Activated CD4-positive, alpha-beta T cell treated with anti-CD3 and anti-CD28 coated beads, Interleukin-2, amount 50 U/mL, for 24 hours (primary cell): ENCODE results near the gene MYLK.
"Not testable (repeated sequence)": the region's sequence is repeated elsewhere in the genome, so short reads cannot be mapped to it uniquely, and the experiment has no call there.

ENCODE experiments used
- DNase-seq, 2 donors: peaks; one replicate each; pipeline ENCODE4 v3.0.0-alpha.2; 2020; ENCODE audit warnings: low read depth in 1 of 2, low spot score in 1 of 2

Gene MYLK

DNA sequence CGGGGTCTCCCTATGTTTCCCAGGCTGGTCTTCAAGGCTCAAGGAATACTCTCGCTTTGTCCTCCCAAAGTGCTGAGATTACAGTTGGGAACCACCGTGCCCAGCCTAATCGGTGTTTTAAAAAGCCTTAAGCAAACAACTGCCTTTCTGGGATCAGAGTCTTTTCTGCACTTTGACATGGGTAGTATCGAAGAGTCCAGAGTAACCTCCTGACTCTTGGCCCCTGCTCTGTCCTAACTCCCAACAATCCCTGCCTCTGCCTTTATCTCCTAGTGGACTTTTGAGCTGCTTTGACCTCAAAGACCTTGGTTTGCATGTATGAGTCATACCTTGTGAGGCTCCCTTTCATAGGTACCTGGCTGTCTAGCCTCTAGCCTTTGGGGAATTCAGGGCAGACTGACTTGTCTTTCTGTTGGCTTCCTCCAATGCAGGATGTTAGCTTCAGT is 278.3 kb downstream of the MYLK start:
- no peak for DNase-seq

- not testable (repeated sequence) for DNase-seq
Observed at GRCh38 chr3:123603153-123603552, 281.0 kb downstream of the MYLK start.

- DNase-seq, result no peak
Observed at GRCh38 chr3:123602325-123602724, 281.8 kb downstream of the MYLK start.

DNA sequence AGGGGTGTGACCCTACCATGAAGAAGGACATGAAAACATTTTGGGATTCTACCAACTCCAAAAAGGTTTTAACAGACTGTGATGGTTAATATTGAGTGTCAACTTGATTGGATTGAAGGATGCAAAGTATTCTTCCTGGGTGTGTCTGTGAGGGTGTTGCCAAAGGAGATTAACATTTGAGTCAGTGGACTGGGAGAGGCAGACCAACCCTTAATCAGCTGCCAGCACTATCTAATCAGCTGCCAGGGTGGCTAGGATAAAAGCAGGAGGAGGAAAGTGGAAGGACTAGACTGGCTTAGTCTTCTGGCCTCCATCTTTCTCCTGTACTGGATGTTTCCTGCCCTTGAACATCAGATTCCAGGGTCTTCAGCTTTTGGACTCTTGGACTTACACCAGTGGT is 283.3 kb downstream of the MYLK start:
- DNase-seq, result not testable (repeated sequence)

- DNase-seq, result no peak
Observed at GRCh38 chr3:123597561-123597960, 286.6 kb downstream of the MYLK start.

- DNase-seq, result no peak
Observed at GRCh38 chr3:123595396-123596180, 288.5 kb downstream of the MYLK start.

DNA sequence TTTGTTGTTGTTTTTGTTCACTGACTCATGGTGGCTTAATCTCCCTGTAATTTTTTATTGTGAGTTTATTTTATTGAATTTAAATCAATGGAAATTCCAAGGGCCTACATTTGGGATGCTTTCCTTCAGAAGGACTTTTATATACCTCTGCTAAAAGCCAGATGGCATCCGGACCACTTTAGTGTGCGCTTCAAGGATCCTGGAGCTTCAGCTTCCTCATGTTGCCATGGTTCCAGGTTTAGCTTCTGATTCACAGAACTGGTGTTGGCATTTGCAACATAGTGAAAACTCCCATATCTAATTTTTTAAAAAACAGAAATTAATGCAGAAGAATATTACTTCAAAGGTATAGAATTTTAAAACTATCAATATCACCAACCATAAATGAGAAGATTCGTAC is 290.8 kb downstream of the MYLK start:
- DNase-seq, result no peak

- DNase-seq, result no peak
Observed at GRCh38 chr3:123590685-123591450, 293.3 kb downstream of the MYLK start.

GRCh38 chr3:123587401-123587800 is 296.7 kb downstream of the MYLK start:
- DNase-seq, result no peak

DNA sequence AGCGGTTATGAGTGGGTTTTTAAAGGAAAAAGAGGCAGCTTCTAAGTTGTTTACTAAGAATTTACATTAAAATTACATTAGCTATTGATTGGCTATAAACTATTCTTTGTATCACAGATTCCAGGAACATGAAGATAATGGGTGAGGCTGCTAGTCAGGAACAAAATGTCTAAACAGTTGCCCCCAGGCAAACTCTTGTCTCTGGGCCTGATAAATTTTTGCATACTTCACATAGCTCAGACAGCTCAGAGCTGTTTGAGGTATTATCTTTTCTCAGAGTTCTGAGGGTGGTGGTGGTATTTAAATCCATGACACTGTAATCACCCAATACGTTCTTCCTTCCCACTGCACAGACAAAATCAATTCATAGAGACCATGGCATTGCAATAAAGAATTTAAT is 297.2 kb downstream of the MYLK start:
- no peak for DNase-seq

DNA sequence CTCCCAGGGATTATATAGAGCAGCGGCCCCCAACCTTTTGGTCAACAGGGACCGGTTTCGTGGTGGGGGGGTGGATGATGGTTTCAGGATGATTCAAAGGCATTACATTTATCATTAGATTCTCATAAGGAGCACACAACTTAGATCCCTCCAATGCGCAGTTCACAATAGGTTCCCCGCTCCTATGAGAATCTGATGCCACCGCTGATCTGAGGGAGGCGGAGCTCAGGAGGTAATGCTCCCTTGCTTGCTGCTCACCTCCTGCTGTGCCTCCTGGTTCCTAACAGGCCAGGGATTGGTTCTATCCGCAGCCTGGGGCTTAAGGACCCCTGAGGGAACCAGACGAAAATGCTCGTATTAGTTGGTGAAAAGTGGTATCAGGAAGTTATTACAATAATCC is 298.0 kb downstream of the MYLK start:
- peak; percentile 16 to 25 for DNase-seq

DNA sequence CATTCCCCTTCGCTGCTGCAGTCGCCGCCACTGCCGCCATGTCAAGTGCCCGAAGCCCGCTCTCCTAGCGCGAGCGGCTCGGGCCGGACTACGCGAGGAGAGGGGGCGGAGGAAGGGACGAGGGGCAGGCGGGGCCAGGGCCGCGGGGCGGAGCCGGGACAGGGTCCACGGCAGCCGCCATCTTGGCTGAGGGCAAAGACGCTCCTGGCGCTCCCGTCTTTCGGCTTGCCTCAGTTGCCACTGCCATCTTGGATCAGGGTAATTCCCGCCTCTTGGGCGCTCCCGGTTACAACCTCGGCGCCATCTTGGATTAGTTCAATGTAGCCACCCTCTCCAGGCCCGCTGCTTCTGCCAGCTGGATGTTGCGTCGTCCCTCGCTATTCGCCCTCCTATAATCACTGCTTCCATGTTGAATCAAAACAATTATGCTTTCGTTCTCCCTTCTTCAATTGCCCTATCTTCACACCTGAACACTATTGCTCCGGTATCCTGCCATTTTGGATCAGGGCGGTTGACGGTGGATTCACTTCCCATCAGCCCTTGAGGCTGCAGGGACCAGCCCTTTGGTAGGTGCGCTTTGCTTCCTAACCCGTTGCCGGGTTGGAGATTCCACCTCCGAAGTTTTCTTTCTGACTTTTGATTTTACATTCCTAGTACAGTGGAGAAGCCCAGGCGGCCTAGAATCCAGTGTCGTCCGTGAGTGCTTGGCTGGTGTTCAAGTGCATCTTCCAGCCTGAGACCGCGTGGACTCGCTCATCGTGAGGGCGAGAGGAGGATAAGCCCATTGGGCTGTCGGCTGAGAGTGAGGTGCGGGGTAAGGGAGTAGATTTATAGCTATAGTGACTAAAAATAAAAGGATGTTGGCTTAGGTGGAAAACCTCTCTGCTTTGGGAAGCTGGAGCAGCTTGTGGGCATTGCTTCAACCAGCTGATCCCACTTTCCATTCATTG is 298.9 kb downstream of the MYLK start, which contains the start of gene HACD2:
HACD2 (minus strand) TSS at position 66 of the 950 bp plus-strand sequence; CDS start at position 40, 26 bp downstream.
- peak; percentile 80 to 94 for DNase-seq

DNA sequence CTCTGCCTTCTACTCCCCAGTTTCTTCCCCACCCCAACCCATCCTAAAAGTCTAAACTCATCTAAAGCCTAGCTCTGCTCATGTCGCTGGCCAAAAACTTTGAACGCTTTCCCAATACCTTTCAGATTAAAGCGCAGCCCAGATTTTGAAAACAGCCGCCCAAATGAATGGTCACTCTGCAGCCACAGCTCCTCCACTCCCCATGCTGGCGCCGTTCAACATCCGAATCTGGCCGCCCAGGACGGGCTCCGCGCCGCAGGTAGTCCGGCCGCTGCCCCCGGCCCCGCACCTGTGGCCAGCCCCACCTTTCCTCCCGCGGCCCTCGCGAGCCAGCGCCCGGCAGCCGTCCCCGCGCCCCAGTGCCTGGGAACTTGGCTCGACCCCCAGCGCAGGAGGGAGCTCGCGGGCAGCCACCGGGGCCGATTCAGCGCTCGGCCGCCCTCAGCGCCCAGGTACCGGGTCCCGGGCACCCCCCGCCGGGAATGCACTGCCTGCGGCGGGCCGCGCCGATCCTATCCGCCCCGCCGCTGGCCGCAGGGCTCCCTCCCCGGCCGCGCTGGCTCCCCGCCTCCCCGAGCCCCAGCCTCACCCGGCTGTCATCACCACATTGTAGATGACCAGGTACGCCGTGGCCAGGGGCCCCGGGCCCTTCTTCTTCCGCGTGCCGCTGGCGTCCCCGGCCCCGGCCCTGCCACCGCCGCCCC is 299.7 kb downstream of the MYLK start:
- DNase-seq, result peak in 1 of 2 donors; percentile 4

GRCh38 chr3:123583561-123583960 is 300.6 kb downstream of the MYLK start:
- DNase-seq, result no peak

DNA sequence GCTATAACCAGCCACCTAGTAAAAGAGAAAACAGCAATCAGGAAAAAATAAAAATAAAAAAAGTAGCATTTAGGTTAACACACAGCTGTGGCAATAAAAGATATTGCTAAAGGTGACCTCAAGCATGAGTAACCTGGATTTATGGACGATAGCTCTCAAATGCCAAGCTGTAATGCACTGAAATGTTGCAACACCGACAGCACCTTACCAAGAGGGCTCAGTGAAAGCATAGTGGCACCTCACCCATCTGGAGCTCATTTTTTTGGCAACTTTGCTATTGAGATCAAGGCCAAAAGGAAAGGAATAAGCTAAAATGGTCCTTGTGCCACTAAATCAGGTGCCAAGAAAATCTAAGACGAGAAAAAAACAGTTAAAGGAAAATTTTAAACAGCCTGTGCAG is 301.8 kb downstream of the MYLK start:
- no peak for DNase-seq

DNA sequence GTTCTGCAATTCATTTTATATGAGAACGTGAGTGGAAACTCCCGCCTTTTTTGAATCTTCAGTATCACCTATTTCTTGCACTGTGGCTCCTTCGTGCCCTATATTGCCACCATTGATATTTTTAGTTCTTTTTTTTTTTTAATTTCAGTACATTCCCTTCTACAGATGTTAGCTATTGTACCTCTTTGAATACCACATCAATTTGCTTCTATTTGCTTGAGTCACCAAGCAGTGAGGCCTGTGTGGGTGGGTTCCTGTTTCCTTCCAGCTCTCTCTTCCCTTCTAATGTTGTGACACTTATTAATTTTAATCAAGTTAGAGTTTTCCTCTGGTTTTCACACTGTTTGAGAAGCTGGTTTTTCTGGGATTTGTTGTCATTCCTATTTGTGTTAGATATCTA is 308.0 kb downstream of the MYLK start:
- no peak for DNase-seq

DNA sequence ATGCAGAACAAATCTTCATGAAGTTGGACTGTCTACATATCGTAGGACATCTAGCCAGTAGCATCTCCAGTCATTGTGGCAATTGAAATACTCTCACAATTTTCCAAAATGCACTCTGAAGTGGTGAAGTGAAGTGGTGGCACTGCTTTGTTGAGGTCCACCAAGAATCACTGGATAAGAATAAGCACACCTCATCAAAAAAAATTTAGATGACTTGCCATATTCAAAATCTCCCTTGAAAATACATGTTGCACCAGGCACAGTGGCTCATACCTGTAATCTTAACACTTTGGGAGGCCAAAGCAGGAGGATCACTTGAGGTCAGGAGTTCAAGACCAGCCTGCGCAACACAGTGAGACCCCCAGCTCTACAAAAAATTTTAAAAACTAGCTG is 312.2 kb downstream of the MYLK start:
- DNase-seq, result no peak

GRCh38 chr3:123571264-123571972 is 312.7 kb downstream of the MYLK start:
- no peak for DNase-seq

DNA sequence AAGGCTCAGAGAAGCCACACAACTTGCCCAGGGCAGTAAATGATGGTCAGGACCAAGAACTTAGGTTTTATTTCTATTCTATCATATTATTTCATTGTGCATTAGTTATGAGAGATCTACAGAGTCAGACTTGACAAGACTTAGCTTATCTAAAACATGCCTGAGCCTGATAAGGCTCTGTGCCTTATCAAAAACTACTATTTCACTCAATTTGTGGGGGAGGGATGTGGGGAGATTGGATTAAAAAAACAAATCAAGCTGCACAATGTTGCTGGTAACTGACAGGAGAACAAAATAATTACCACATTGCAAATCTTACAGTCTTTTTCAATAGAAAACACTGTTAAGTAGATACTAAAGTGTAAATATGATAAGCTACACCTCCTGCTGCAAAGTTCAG is 315.3 kb downstream of the MYLK start:
- no peak for DNase-seq

GRCh38 chr3:123568034-123568433 is 316.1 kb downstream of the MYLK start:
- DNase-seq, result no peak
